ENCODE results near the gene ABCC12. TPM values are rescaled to one million over a fixed set of nuclear protein-coding genes. Genes with fewer than 3 reads are reported as not detected.

Gene ABCC12
- total and polyA plus RNA-seq, 2 of the 8 experiments (the other 6 are each of a cell fraction or from before 2014, with no cell fraction given): 0.05 TPM; not detected in 1

DNA sequence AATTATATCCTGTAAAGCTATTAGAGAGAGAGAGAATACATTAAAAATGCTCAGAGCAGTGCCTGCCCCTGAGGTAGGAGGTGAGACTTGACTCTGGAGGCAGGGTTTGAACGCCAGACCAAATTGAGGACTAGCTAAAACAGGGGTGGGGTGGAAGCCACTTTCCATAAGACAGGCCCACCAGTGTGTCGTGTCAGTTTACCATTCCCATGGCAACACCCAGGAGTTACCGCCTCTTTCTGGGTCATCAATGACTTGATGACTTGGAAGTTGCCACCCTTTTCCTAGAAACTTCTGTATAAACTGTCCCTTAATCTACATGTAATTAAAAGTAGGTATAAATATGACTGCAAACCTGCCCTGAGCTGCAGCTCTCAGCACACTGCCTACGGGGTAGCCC, 32.0 kb upstream of the ABCC12 start (continued):
- TF ChIP-seq, protein P1, sequence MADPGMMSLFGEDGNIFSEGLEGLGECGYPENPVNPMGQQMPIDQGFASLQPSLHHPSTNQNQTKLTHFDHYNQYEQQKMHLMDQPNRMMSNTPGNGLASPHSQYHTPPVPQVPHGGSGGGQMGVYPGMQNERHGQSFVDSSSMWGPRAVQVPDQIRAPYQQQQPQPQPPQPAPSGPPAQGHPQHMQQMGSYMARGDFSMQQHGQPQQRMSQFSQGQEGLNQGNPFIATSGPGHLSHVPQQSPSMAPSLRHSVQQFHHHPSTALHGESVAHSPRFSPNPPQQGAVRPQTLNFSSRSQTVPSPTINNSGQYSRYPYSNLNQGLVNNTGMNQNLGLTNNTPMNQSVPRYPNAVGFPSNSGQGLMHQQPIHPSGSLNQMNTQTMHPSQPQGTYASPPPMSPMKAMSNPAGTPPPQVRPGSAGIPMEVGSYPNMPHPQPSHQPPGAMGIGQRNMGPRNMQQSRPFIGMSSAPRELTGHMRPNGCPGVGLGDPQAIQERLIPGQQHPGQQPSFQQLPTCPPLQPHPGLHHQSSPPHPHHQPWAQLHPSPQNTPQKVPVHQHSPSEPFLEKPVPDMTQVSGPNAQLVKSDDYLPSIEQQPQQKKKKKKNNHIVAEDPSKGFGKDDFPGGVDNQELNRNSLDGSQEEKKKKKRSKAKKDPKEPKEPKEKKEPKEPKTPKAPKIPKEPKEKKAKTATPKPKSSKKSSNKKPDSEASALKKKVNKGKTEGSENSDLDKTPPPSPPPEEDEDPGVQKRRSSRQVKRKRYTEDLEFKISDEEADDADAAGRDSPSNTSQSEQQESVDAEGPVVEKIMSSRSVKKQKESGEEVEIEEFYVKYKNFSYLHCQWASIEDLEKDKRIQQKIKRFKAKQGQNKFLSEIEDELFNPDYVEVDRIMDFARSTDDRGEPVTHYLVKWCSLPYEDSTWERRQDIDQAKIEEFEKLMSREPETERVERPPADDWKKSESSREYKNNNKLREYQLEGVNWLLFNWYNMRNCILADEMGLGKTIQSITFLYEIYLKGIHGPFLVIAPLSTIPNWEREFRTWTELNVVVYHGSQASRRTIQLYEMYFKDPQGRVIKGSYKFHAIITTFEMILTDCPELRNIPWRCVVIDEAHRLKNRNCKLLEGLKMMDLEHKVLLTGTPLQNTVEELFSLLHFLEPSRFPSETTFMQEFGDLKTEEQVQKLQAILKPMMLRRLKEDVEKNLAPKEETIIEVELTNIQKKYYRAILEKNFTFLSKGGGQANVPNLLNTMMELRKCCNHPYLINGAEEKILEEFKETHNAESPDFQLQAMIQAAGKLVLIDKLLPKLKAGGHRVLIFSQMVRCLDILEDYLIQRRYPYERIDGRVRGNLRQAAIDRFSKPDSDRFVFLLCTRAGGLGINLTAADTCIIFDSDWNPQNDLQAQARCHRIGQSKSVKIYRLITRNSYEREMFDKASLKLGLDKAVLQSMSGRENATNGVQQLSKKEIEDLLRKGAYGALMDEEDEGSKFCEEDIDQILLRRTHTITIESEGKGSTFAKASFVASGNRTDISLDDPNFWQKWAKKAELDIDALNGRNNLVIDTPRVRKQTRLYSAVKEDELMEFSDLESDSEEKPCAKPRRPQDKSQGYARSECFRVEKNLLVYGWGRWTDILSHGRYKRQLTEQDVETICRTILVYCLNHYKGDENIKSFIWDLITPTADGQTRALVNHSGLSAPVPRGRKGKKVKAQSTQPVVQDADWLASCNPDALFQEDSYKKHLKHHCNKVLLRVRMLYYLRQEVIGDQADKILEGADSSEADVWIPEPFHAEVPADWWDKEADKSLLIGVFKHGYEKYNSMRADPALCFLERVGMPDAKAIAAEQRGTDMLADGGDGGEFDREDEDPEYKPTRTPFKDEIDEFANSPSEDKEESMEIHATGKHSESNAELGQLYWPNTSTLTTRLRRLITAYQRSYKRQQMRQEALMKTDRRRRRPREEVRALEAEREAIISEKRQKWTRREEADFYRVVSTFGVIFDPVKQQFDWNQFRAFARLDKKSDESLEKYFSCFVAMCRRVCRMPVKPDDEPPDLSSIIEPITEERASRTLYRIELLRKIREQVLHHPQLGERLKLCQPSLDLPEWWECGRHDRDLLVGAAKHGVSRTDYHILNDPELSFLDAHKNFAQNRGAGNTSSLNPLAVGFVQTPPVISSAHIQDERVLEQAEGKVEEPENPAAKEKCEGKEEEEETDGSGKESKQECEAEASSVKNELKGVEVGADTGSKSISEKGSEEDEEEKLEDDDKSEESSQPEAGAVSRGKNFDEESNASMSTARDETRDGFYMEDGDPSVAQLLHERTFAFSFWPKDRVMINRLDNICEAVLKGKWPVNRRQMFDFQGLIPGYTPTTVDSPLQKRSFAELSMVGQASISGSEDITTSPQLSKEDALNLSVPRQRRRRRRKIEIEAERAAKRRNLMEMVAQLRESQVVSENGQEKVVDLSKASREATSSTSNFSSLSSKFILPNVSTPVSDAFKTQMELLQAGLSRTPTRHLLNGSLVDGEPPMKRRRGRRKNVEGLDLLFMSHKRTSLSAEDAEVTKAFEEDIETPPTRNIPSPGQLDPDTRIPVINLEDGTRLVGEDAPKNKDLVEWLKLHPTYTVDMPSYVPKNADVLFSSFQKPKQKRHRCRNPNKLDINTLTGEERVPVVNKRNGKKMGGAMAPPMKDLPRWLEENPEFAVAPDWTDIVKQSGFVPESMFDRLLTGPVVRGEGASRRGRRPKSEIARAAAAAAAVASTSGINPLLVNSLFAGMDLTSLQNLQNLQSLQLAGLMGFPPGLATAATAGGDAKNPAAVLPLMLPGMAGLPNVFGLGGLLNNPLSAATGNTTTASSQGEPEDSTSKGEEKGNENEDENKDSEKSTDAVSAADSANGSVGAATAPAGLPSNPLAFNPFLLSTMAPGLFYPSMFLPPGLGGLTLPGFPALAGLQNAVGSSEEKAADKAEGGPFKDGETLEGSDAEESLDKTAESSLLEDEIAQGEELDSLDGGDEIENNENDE (IDR thresholded peaks at IDR 0.05; ENCODE audit: insufficient replicate concordance, low read length): no peak
- TF ChIP-seq CREB1 (IDR thresholded peaks at IDR 0.05) (no peak), HDAC6 (IDR thresholded peaks at IDR 0.05; ENCODE audit: low read depth, low read length) (no peak), SP2 (IDR thresholded peaks at IDR 0.05; ENCODE audit: low read length) (no peak), EP300 (IDR thresholded peaks at IDR 0.05; ENCODE audit: borderline replicate concordance in 1 of 2, low read depth in 2 of 2, low read length in 2 of 2) (no peak), SAP30 (IDR thresholded peaks at IDR 0.05; ENCODE audit: insufficient read depth, insufficient replicate concordance, low read length) (no peak), CHD2 (IDR thresholded peaks at IDR 0.05; ENCODE audit: low read length) (no peak), YY1 (IDR thresholded peaks at IDR 0.05; ENCODE audit: low read depth, low read length) (no peak), GABPA (IDR thresholded peaks at IDR 0.05; ENCODE audit: borderline replicate concordance, insufficient read depth, low read length) (no peak), SRF (IDR thresholded peaks at IDR 0.05; ENCODE audit: low read depth, low read length) (no peak), POU5F1 (IDR thresholded peaks at IDR 0.05; ENCODE audit: low read depth, low read length) (no peak)
- TF ChIP-seq, protein P2, sequence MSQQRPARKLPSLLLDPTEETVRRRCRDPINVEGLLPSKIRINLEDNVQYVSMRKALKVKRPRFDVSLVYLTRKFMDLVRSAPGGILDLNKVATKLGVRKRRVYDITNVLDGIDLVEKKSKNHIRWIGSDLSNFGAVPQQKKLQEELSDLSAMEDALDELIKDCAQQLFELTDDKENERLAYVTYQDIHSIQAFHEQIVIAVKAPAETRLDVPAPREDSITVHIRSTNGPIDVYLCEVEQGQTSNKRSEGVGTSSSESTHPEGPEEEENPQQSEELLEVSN (IDR thresholded peaks at IDR 0.05): no peak

All from H1 (cell line).